ENCODE measurements around the gene PRM3.

Gene PRM3

DNA sequence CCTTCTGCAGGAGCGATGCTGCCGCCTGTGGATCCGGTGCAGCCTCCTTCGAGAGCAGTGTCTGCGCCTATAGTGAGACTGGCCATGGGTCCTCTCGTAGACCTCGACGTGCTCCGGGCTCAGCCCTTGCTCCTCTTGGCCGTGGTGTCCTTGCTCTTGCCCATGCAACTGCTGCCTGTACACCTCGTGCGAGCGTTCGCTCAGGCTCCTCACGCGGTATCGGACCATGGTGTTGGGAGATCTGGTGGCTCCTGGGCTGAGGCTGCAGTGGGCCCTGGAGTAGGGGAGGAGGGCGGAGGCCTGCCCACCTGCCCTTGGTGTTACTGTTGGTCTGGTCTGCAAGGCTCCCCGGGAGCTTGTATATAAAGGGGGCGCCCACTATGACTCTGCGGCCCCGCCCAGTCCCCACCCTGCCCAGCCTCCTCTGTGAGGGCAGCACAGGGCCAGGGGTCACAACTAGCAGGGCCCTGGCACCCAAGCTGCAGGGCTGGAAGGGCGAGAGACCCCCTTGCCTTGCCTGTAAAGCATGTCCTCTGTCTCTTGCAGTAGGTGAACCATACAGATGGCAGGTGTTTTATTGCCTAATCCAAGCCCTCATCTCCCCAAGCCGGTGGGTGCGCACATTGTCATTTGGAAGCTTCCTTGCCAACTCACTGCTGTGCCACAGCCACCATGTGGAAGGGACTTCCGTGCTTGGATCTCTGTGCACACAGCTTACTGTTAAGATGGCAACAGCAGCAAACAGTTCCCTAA lies 2.9 kb upstream of the PRM3 start, which contains the start of gene PRM2:
Gene PRM2, minus strand, starts transcription at position 338 of the 753 bp plus-strand sequence. Its CDS starts 110 bp downstream, at position 228.
- no peak within 1 kb of the TSS for H3K9ac ChIP-seq (ENCODE audit: low read depth, low read length)
- peaks cover 44% of the 10 kb centered on the region for H3K27me3 ChIP-seq (ENCODE audit: control insufficient read depth, insufficient read depth, low read length)

DNA sequence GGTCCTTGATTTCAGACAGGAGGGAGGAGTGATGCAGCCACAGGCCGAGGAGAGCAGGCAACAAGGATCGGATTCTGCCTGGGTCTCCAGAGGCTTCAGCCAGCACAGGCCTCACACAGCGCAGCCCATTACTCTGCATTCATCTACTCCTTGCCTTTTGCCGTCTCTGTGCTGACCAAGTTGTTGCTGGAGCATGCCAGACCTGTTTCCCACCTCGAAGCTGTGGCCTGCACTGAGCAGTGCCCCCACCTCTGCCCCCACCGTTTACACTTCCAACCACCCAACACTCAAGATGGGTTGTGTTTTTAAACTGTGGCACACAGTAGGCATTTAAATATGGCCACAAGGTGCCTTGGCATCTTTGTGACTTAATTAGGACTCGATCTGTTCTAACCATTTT lies 1.5 kb upstream of the PRM3 start:
- H3K4me2 ChIP-seq (ENCODE audit: low read length) = no peak overlapping the region
- H3K9me3 ChIP-seq (replicated peaks; ENCODE audit: low read length) = no peaks in the 10 kb centered on the region
- H3K36me3 ChIP-seq (ENCODE audit: insufficient read depth, low read length) = no peaks in the 10 kb centered on the region
- peaks cover 54% of the 10 kb centered on the region for H3K27me3 ChIP-seq (ENCODE audit: control insufficient read depth, insufficient read depth, low read length)
- no peak overlapping the region for H3K4me3 ChIP-seq (ENCODE audit: low read length)
- no peak overlapping the region for H3K9ac ChIP-seq (ENCODE audit: low read depth, low read length)
- no peaks in the 10 kb centered on the region for H3K4me1 ChIP-seq (ENCODE audit: control insufficient read depth, insufficient read depth, low read length)

More for the DNA sequence above, 2.9 kb upstream of the PRM3 start, which contains the start of gene PRM2:
- Histone ChIP-seq H3K4me2 (ENCODE audit: low read length) (no peak within 1 kb of the TSS), H3K4me1 (ENCODE audit: control insufficient read depth, insufficient read depth, low read length) (no peaks in the 10 kb centered on the region), H3K9me3 (replicated peaks; ENCODE audit: low read length) (no peaks in the 10 kb centered on the region), H3K36me3 (ENCODE audit: insufficient read depth, low read length) (no peaks in the 10 kb centered on the region), H3K4me3 (ENCODE audit: low read length) (no peak within 1 kb of the TSS)

DNA sequence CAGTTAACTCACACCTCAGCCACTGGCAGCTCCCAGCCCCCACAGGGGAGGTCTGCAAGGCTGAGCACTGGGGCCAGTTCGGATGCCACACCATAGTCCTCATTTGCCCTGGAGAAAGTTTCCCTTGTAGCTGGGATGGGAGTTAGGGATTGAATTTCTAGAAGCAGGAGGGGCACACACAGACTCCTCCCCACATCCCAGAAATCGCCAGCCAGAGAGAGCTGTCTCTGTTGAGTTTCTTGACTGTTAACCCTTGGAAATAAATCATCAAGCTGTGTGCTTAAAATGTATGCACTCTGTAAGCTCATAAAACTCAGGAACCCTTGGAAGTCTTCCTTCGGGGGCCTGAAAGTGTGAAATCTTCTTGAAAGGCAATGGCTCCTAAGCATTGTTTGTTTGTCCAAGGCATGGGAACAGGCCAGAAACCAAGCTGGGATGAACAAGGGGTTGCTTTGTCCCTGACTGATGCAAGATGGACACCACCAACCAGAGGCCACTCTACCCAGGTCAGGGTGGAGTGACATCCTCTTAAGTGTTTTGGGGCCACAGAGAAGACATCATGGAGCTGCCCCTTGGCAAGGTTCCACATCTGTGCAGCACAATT lies 394 bp upstream of the PRM3 start:
- Histone ChIP-seq H3K4me2 (ENCODE audit: low read length) (no peak overlapping the region), H3K4me3 (ENCODE audit: low read length) (no peak overlapping the region), H3K9me3 (replicated peaks; ENCODE audit: low read length) (no peaks in the 10 kb centered on the region), H3K36me3 (ENCODE audit: insufficient read depth, low read length) (no peaks in the 10 kb centered on the region), H3K9ac (ENCODE audit: low read depth, low read length) (no peak overlapping the region), H3K4me1 (ENCODE audit: control insufficient read depth, insufficient read depth, low read length) (no peaks in the 10 kb centered on the region), H3K27me3 (ENCODE audit: control insufficient read depth, insufficient read depth, low read length) (peaks cover 50% of the 10 kb centered on the region)

DNA sequence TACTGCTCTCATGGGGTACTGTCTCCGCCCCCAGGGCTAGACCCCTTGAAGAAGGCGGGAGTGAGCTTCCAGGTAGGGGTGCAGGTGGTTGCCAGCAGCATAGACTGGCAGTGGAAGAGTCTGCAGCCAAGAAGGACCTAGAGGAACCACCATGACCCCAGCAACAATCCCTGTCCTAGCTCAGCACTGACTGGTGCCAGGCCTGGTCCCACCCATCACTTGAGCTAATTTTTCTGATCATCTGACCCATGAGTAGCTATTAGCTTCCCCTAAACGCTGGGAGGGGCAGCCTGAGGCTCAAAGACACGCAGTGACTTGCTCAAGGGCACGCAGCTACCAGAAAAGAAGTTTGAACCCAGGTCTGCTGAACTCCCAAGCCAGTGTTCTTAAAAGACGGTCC lies 945 bp downstream of the PRM3 start:
- Histone ChIP-seq H3K27me3 (ENCODE audit: control insufficient read depth, insufficient read depth, low read length) (peaks cover 44% of the 10 kb centered on the region), H3K9me3 (replicated peaks; ENCODE audit: low read length) (no peaks in the 10 kb centered on the region), H3K4me2 (ENCODE audit: low read length) (no peak overlapping the region), H3K4me1 (ENCODE audit: control insufficient read depth, insufficient read depth, low read length) (no peaks in the 10 kb centered on the region), H3K36me3 (ENCODE audit: insufficient read depth, low read length) (no peaks in the 10 kb centered on the region), H3K4me3 (ENCODE audit: low read length) (no peak overlapping the region), H3K9ac (ENCODE audit: low read depth, low read length) (no peak overlapping the region)

DNA sequence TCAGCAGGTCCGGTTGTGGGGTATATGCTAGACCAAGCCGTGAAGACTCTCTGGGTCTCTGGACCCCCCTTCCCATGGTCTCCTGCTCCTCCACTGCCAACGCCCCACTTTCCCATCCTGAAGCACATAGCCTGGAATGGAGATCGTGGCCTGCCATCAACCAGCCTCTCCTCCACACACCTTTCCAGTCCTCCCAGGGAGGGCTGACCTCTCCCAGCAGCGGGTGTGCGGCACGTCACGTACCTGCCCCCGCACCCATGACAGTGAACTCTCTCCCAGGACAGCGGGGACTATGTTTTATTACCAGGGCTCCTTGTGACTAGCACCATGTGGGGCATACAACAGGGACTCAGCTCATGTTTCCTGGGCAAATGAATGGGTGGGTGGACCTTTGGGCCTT lies 1.8 kb downstream of the PRM3 start:
- Histone ChIP-seq H3K9ac (ENCODE audit: low read depth, low read length) (no peak overlapping the region), H3K36me3 (ENCODE audit: insufficient read depth, low read length) (no peaks in the 10 kb centered on the region), H3K4me1 (ENCODE audit: control insufficient read depth, insufficient read depth, low read length) (no peaks in the 10 kb centered on the region), H3K27me3 (ENCODE audit: control insufficient read depth, insufficient read depth, low read length) (peaks cover 36% of the 10 kb centered on the region), H3K4me3 (ENCODE audit: low read length) (no peak overlapping the region), H3K9me3 (replicated peaks; ENCODE audit: low read length) (no peaks in the 10 kb centered on the region), H3K4me2 (ENCODE audit: low read length) (no peak overlapping the region)

- H3K4me2 ChIP-seq (ENCODE audit: low read length) = no peak overlapping the region
- no peak overlapping the region for H3K4me3 ChIP-seq (ENCODE audit: low read length)
- peaks cover 35% of the 10 kb centered on the region for H3K27me3 ChIP-seq (ENCODE audit: control insufficient read depth, insufficient read depth, low read length)
- no peak overlapping the region for H3K9ac ChIP-seq (ENCODE audit: low read depth, low read length)
- H3K4me1 ChIP-seq (ENCODE audit: control insufficient read depth, insufficient read depth, low read length) = no peaks in the 10 kb centered on the region
- H3K9me3 ChIP-seq (replicated peaks; ENCODE audit: low read length) = no peaks in the 10 kb centered on the region
- H3K36me3 ChIP-seq (ENCODE audit: insufficient read depth, low read length) = no peaks in the 10 kb centered on the region
Observed at GRCh38 chr16:11270602-11271162, 2.7 kb downstream of the PRM3 start.

DNA sequence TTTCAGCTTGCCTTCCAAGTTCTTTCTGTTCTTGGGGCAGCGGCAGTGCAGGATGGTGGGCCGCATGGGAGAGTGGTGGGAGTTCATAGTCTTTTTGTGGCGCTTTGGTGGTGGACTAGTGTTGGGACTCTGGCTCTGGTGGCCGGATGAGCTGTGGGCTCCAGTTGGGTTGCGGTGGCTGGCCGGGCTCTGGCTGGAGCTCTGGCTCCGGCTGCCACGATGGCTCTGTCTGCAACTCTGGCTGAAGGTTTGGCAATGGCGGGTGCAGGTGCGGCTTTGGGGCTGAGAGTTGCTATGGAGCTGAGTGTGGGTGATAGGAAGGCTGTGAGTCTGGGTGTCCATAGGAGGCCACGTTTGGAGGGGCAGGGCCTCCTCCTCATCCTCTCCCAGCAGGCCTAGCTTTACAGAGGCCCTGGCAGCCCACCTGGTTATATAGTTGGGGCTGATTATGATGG lies 4.5 kb downstream of the PRM3 start, which contains the start of gene TNP2:
Gene TNP2, minus strand, starts transcription at position 405 of the 455 bp plus-strand sequence. Its CDS starts 63 bp downstream, at position 342.
- Histone ChIP-seq H3K4me3 (ENCODE audit: low read length) (no peak within 1 kb of the TSS), H3K9ac (ENCODE audit: low read depth, low read length) (no peak within 1 kb of the TSS), H3K4me1 (ENCODE audit: control insufficient read depth, insufficient read depth, low read length) (no peaks in the 10 kb centered on the region), H3K9me3 (replicated peaks; ENCODE audit: low read length) (no peaks in the 10 kb centered on the region), H3K36me3 (ENCODE audit: insufficient read depth, low read length) (no peaks in the 10 kb centered on the region), H3K4me2 (ENCODE audit: low read length) (no peak within 1 kb of the TSS), H3K27me3 (ENCODE audit: control insufficient read depth, insufficient read depth, low read length) (peaks cover 47% of the 10 kb centered on the region)

DNA sequence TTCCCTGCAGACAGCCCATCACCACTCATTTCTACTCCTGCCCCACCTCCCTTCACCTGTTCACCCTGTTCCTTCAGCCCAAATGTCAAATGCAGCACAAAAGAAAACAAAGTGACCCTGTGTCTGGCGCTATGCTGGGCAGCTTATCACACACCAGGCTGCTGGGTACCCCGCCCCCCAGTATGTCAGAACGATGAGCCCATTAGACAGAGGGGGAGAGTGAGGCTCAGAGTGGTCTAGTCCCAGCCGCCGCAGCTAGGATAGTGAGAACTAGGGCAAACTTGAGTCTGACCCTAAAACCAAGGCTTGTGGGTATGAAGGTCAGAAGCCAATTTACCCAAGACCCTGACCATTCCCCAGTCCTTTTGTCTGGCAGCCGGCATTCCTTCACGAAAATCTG lies 8.3 kb downstream of the PRM3 start:
- H3K9ac ChIP-seq (ENCODE audit: low read depth, low read length) = no peak overlapping the region
- peaks cover 50% of the 10 kb centered on the region for H3K27me3 ChIP-seq (ENCODE audit: control insufficient read depth, insufficient read depth, low read length)
- H3K9me3 ChIP-seq (replicated peaks; ENCODE audit: low read length) = no peaks in the 10 kb centered on the region
- no peaks in the 10 kb centered on the region for H3K4me1 ChIP-seq (ENCODE audit: control insufficient read depth, insufficient read depth, low read length)
- no peak overlapping the region for H3K4me3 ChIP-seq (ENCODE audit: low read length)
- H3K4me2 ChIP-seq (ENCODE audit: low read length) = no peak overlapping the region
- no peaks in the 10 kb centered on the region for H3K36me3 ChIP-seq (ENCODE audit: insufficient read depth, low read length)

- H3K4me1 ChIP-seq (ENCODE audit: control insufficient read depth, insufficient read depth, low read length) = peaks cover under 1% of the 10 kb centered on the region
- no peaks in the 10 kb centered on the region for H3K9me3 ChIP-seq (replicated peaks; ENCODE audit: low read length)
- peaks cover 47% of the 10 kb centered on the region for H3K27me3 ChIP-seq (ENCODE audit: control insufficient read depth, insufficient read depth, low read length)
- H3K4me3 ChIP-seq (ENCODE audit: low read length) = no peak overlapping the region
- H3K4me2 ChIP-seq (ENCODE audit: low read length) = no peak overlapping the region
- no peak overlapping the region for H3K9ac ChIP-seq (ENCODE audit: low read depth, low read length)
- no peaks in the 10 kb centered on the region for H3K36me3 ChIP-seq (ENCODE audit: insufficient read depth, low read length)
Observed at GRCh38 chr16:11264155-11264832, 9.1 kb downstream of the PRM3 start.

GRCh38 chr16:11263737-11264136 lies 9.7 kb downstream of the PRM3 start:
- no peak overlapping the region for H3K9ac ChIP-seq (ENCODE audit: low read depth, low read length)
- peaks cover 44% of the 10 kb centered on the region for H3K27me3 ChIP-seq (ENCODE audit: control insufficient read depth, insufficient read depth, low read length)
- H3K36me3 ChIP-seq (ENCODE audit: insufficient read depth, low read length) = no peaks in the 10 kb centered on the region
- no peak overlapping the region for H3K4me3 ChIP-seq (ENCODE audit: low read length)
- H3K9me3 ChIP-seq (replicated peaks; ENCODE audit: low read length) = no peaks in the 10 kb centered on the region
- H3K4me2 ChIP-seq (ENCODE audit: low read length) = no peak overlapping the region
- H3K4me1 ChIP-seq (ENCODE audit: control insufficient read depth, insufficient read depth, low read length) = peaks cover 6% of the 10 kb centered on the region

GRCh38 chr16:11262915-11263314 lies 10.5 kb downstream of the PRM3 start:
- Histone ChIP-seq H3K9me3 (replicated peaks; ENCODE audit: low read length) (no peaks in the 10 kb centered on the region), H3K36me3 (ENCODE audit: insufficient read depth, low read length) (no peaks in the 10 kb centered on the region), H3K4me2 (ENCODE audit: low read length) (no peak overlapping the region), H3K4me3 (ENCODE audit: low read length) (no peak overlapping the region), H3K4me1 (ENCODE audit: control insufficient read depth, insufficient read depth, low read length) (peaks cover 7% of the 10 kb centered on the region), H3K9ac (ENCODE audit: low read depth, low read length) (no peak overlapping the region), H3K27me3 (ENCODE audit: control insufficient read depth, insufficient read depth, low read length) (peaks cover 44% of the 10 kb centered on the region)

Data from skeletal muscle satellite cell (primary cell).